HepG2 (cell line): ENCODE measurements around the gene TRAP1. TPM values are rescaled to one million over a fixed set of nuclear protein-coding genes. Genes with fewer than 3 reads are reported as not detected.
"Not testable (repeated sequence)": the region's sequence is repeated elsewhere in the genome, so short reads cannot be mapped to it uniquely, and the experiment has no call there.

Experiments
- ATAC-seq: fragments of 200-7000 bp; cut with Tn5 transposase; 3 replicates; pipeline ENCODE4 v1.9.1; 2020; ENCODE audit warnings: mild to moderate bottlenecking, moderate library complexity
- BruUV-seq: library from RNA; stranded (reverse); fragments of 400-500 nt; replicated peaks from 2 replicates; lab custom pipeline; 2021; lab: Mats Ljungman, UMichigan
- CTCF ChIA-PET: fragments of 300-600 bp; formaldehyde crosslinking; extraction: SDS; loops from one replicate; lab custom pipeline; 2021; ENCODE audit warnings: low total read pairs, inconsistent platforms, low intra/inter-chr PET ratio; lab: Yijun Ruan, JAX
- POLR2A ChIA-PET: fragments of 350-600 bp; sonication (Branson Sonifier 250); formaldehyde crosslinking; loops from one replicate; lab custom pipeline; 2020; ENCODE audit warnings: antibody characterized with exemption, inconsistent platforms; lab: Yijun Ruan, JAX
- DNase-seq: peaks from one replicate; pipeline ENCODE4 v3.0.0-alpha.2; 2015; ENCODE audit warnings: low spot score
- FAIRE-seq: peaks from 3 replicates; lab custom pipeline; 2011; peaks lifted over from hg19 to GRCh38; lab: Jason Lieb, UNC
- H2AFZ ChIP-seq: one replicate; pipeline ENCODE4 v1.6.1; 2011; ENCODE audit warnings: low read length, inconsistent platforms
- H3K27ac ChIP-seq: fragments of 300-600 bp; 3 replicates; pipeline ENCODE4 v1.8.0; 2011; ENCODE audit warnings: mixed run types, mild to moderate bottlenecking, mixed read lengths, low read length, inconsistent platforms; ENCODE audit not compliant: insufficient read depth; ENCODE audit errors: extremely low read length
- H3K27me3 ChIP-seq, 2 experiments: fragments of 200-600 bp in 1 of 2; 2 replicates in 1 of 2; 3 replicates in 1 of 2; pipeline versions ENCODE4 v1.6.0 to v1.8.0; 2011; ENCODE audit warnings: low read length in 2 of 2, mild to moderate bottlenecking in 2 of 2, moderate library complexity in 2 of 2, inconsistent platforms in 1 of 2; ENCODE audit not compliant: insufficient read depth in 2 of 2, control insufficient read depth in 1 of 2
- H3K36me3 ChIP-seq, 2 experiments: fragments of 200-600 bp in 1 of 2; replicated peaks in 1 of 2; 2 replicates in 1 of 2; 3 replicates in 1 of 2; pipeline versions ENCODE4 v1.5.1 to v1.8.0; 2011; ENCODE audit warnings: low read length in 2 of 2, inconsistent platforms in 1 of 2; ENCODE audit not compliant: insufficient read depth in 2 of 2, control insufficient read depth in 1 of 2
- H3K4me1 ChIP-seq: 2 replicates; pipeline ENCODE4 v1.5.1; 2012; ENCODE audit warnings: low read length, inconsistent platforms; ENCODE audit not compliant: insufficient read depth
- H3K4me2 ChIP-seq: 2 replicates; pipeline ENCODE4 v1.6.0; 2011; ENCODE audit warnings: low read depth, low read length, inconsistent platforms
- H3K4me3 ChIP-seq, 3 experiments: fragments of 200-600 bp in 1 of 3; sonication (generic), shearing (Covaris generic) in 1 of 3; replicated peaks in 1 of 3; 2 replicates each; pipeline ENCODE4 v1.5.1; 2011 to 2016; ENCODE audit warnings: low read length in 3 of 3, inconsistent platforms in 2 of 3, low read depth in 2 of 3, mild to moderate bottlenecking in 2 of 3, control low read depth in 1 of 3, mixed read lengths in 1 of 3; ENCODE audit not compliant: insufficient read depth in 1 of 3
- H3K79me2 ChIP-seq: one replicate; pipeline ENCODE4 v1.6.1; 2011; ENCODE audit warnings: low read length, inconsistent platforms; ENCODE audit not compliant: insufficient read depth
- H3K9ac ChIP-seq: 2 replicates; pipeline ENCODE4 v1.6.0; 2011; ENCODE audit warnings: mild to moderate bottlenecking, low read depth, low read length, inconsistent platforms; ENCODE audit not compliant: insufficient read depth
- H3K9me3 ChIP-seq: 2 replicates; pipeline ENCODE4 v1.5.1; 2012; ENCODE audit warnings: mild to moderate bottlenecking, low read length
- H4K20me1 ChIP-seq: 2 replicates; pipeline ENCODE4 v1.6.0; 2011; ENCODE audit warnings: inconsistent platforms, mild to moderate bottlenecking, low read length, moderate library complexity; ENCODE audit not compliant: insufficient read depth
- FOXA3 ChIP-seq: IDR thresholded peaks from 2 replicates; pipeline ENCODE4 v1.6.1; 2016; ENCODE audit warnings: missing genetic modification reagents, missing compliant biosample characterization
- FUBP1 ChIP-seq: sonication (generic); formaldehyde crosslinking; IDR thresholded peaks from 2 replicates; pipeline ENCODE4 v1.5.1; 2020; ENCODE audit warnings: missing genetic modification reagents, mild to moderate bottlenecking, borderline replicate concordance
- HDAC1 ChIP-seq: sonication (generic); formaldehyde crosslinking; IDR thresholded peaks from 2 replicates; pipeline ENCODE4 v1.5.1; 2020; ENCODE audit warnings: mild to moderate bottlenecking, missing genetic modification reagents
- NFIC ChIP-seq: IDR thresholded peaks from 2 replicates; pipeline ENCODE4 v1.6.1; 2012; ENCODE audit warnings: mild to moderate bottlenecking, low read length, inconsistent platforms
- PAXIP1 ChIP-seq: sonication (generic); formaldehyde crosslinking; conservative IDR thresholded peaks from 2 replicates; pipeline ENCODE4 v1.4.0; 2020; ENCODE audit warnings: mild to moderate bottlenecking, missing genetic modification reagents, moderate library complexity
- SALL1 ChIP-seq: sonication (generic); formaldehyde crosslinking; IDR thresholded peaks from 2 replicates; pipeline ENCODE4 v1.8.0; 2022; ENCODE audit warnings: mild to moderate bottlenecking, missing genetic modification reagents
- TEF ChIP-seq: sonication (generic); formaldehyde crosslinking; IDR thresholded peaks from 2 replicates; pipeline ENCODE4 v1.5.0; 2020; ENCODE audit warnings: missing genetic modification reagents
- ZNF879 ChIP-seq: sonication (generic); formaldehyde crosslinking; IDR thresholded peaks from 2 replicates; pipeline ENCODE4 v1.8.1; 2023; ENCODE audit warnings: missing genetic modification reagents
- WGBS: methylation state at CpG from one replicate; pipeline ENCODE4 v1.1.6; 2017; ENCODE audit warnings: low lambda C conversion rate; 5-methylcytosine and 5-hydroxymethylcytosine counted together
- in situ Hi-C: cut with HindIII; loops from 2 replicates; pipeline ENCODE4 v1.10.0; 2017; ENCODE audit warnings: low pct_unique_long_range_greater_than_20kb; ENCODE audit not compliant: extremely low pct_ligation_motif_present
- intact Hi-C: fragments of 100-400 bp; cut with micrococcal nuclease; formaldehyde crosslinking; loops from one replicate; pipeline ENCODE4 v1.10.0; 2022; ENCODE audit not compliant: unreplicated experiment
- polyA plus RNA-seq, 8 experiments: library from polyadenylated mRNA; depleted of rRNA in 3 of 8; stranded (reverse) in 7 of 8; unstranded in 1 of 8; fragments of >200 nt; fragmentation: Illumina TruSeq in 4 of 8; extraction: Trizol in 4 of 8; gene quantifications; 2 replicates each; pipeline versions ENCODE4 v1.2.1 to v1.2.3, GENCODE V29; 2011 to 2016; ENCODE audit warnings: low read depth in 4 of 8, missing spikeins in 1 of 8, mixed read lengths in 1 of 8; ENCODE audit not compliant: insufficient read depth in 1 of 8
- total RNA-seq, 5 experiments: library from RNA; depleted of rRNA; stranded (reverse); fragments of >200 nt; fragmentation: Illumina TruSeq; extraction: Trizol; gene quantifications; 2 replicates each; pipeline ENCODE4 v1.2.3, GENCODE V29; 2016; ENCODE audit warnings: low read depth in 1 of 5

TRAP1 gene
- total and polyA plus RNA-seq, 2 of the 13 experiments (the other 11 are each of a cell fraction or from before 2014, with no cell fraction given), result 127 to 240 TPM

GRCh38 chr16:3609895-3610697, 107.2 kb downstream of the TRAP1 start (continued):
- TF ChIP-seq PAXIP1 (peak; percentile 70), FOXA3 (CRISPR knock-in tag) (peak; percentile 96), SALL1 (CRISPR knock-in tag) (peak; percentile 48; the same call in 1 of the 2 replicates), NFIC (peak; percentile 65; the same call in 1 of the 2 replicates), ZNF879 (CRISPR knock-in tag) (no peak), TEF (CRISPR knock-in tag) (0 out of 2 replicates have a peak, but pooled peaks have one; percentile 23), HDAC1 (CRISPR knock-in tag) (0 out of 2 replicates have a peak, but pooled peaks have one; percentile 17), FUBP1 (CRISPR knock-in tag) (no peak)

GRCh38 chr16:3608976-3609375, 108.3 kb downstream of the TRAP1 start:
- intact Hi-C loops, BruUV-seq, H3K36me3 ChIP-seq, DNase-seq, FAIRE-seq, H3K9ac ChIP-seq, ATAC-seq, H3K27ac ChIP-seq, CTCF ChIA-PET, POLR2A ChIA-PET, H4K20me1 ChIP-seq, H2AFZ ChIP-seq, H3K9me3 ChIP-seq, in situ Hi-C loops, H3K27me3 ChIP-seq, H3K4me2 ChIP-seq, H3K4me3 ChIP-seq: not testable (repeated sequence)
- peaks cover 48% of the 10 kb centered on the region for H3K4me1 ChIP-seq
- peaks cover 22% of the 10 kb centered on the region for H3K79me2 ChIP-seq
- 90% methylated on average over 13 of the region's 13 CpGs for WGBS
